Naive thymus-derived CD4-positive, alpha-beta T cell (primary cell): ENCODE results near the gene ATP6V0C. TPM values are rescaled to one million over a fixed set of nuclear protein-coding genes. Genes with fewer than 3 reads are reported as not detected.

ENCODE experiments used
- ATAC-seq: fragments of 150-1000 bp; cut with Tn5 transposase; 2 replicates; pipeline ENCODE4 v1.10.0; 2021; ENCODE audit warnings: mild to moderate bottlenecking, moderate library complexity
- CTCF ChIA-PET: fragments of 350-600 bp; sonication (Branson Sonifier 250); formaldehyde crosslinking; loops from one replicate; lab custom pipeline; 2021; ENCODE audit warnings: antibody characterized with exemption; lab: Charles Lee
- POLR2A ChIA-PET: fragments of 350-600 bp; sonication (Branson Sonifier 250); formaldehyde crosslinking; loops from one replicate; lab custom pipeline; 2021; ENCODE audit warnings: antibody characterized with exemption, inconsistent platforms; lab: Charles Lee
- DNase-seq, 9 donors: peaks; one replicate each; pipeline versions ENCODE4 v3.0.0 to v3.0.0-alpha.2; 2020 to 2022; ENCODE audit warnings: mixed read lengths in 1 of 9
- H3K27ac ChIP-seq: one replicate; pipeline ENCODE4 v1.7.0; 2013; ENCODE audit warnings: mild to moderate bottlenecking, low read depth, low read length, moderate library complexity
- H3K27me3 ChIP-seq, 2 donors: one replicate each; pipeline ENCODE4 v1.7.0; 2013; ENCODE audit warnings: low read length in 2 of 2, mild to moderate bottlenecking in 2 of 2, moderate library complexity in 2 of 2; ENCODE audit not compliant: control insufficient read depth in 2 of 2, insufficient read depth in 2 of 2
- H3K36me3 ChIP-seq, 3 experiments: 1 replicate in 2 of 3; 2 replicates in 1 of 3; pipeline ENCODE4 v1.7.0; 2013; ENCODE audit warnings: low read length in 3 of 3, mild to moderate bottlenecking in 3 of 3, moderate library complexity in 1 of 3; ENCODE audit not compliant: insufficient read depth in 3 of 3, control insufficient read depth in 2 of 3
- H3K4me1 ChIP-seq, 2 donors: one replicate each; pipeline ENCODE4 v1.7.0; 2013; ENCODE audit warnings: low read length in 2 of 2, mild to moderate bottlenecking in 2 of 2, moderate library complexity in 1 of 2; ENCODE audit not compliant: control insufficient read depth in 2 of 2, insufficient read depth in 2 of 2
- H3K4me3 ChIP-seq: 2 replicates; pipeline ENCODE4 v1.7.0; 2013; ENCODE audit warnings: mild to moderate bottlenecking, low read length
- H3K9me3 ChIP-seq, 3 experiments: 1 replicate in 2 of 3; 2 replicates in 1 of 3; pipeline ENCODE4 v1.7.0; 2013; ENCODE audit warnings: low read length in 3 of 3; ENCODE audit not compliant: control insufficient read depth in 2 of 3
- H3K27ac Mint-ChIP-seq, 9 donors: one replicate each; pipeline ENCODE4 v1.8.0; 2020 to 2022; ENCODE audit warnings: mixed read lengths in 9 of 9, mild to moderate bottlenecking in 8 of 9, moderate library complexity in 5 of 9, inconsistent platforms in 2 of 9
- H3K27me3 Mint-ChIP-seq, 5 donors: one replicate each; pipeline ENCODE4 v1.8.0; 2021 to 2022; ENCODE audit warnings: mixed read lengths in 5 of 5, mild to moderate bottlenecking in 1 of 5
- H3K36me3 Mint-ChIP-seq, 5 donors: one replicate each; pipeline ENCODE4 v1.8.0; 2020 to 2022; ENCODE audit warnings: mixed read lengths in 5 of 5, mild to moderate bottlenecking in 3 of 5, inconsistent platforms in 1 of 5
- H3K4me1 Mint-ChIP-seq, 7 donors: one replicate each; pipeline ENCODE4 v1.8.0; 2020 to 2022; ENCODE audit warnings: mixed read lengths in 7 of 7, mild to moderate bottlenecking in 3 of 7, inconsistent platforms in 1 of 7
- H3K4me3 Mint-ChIP-seq, 10 donors: one replicate each; pipeline ENCODE4 v1.8.0; 2020 to 2022; ENCODE audit warnings: mild to moderate bottlenecking in 10 of 10, mixed read lengths in 10 of 10, moderate library complexity in 6 of 10, inconsistent platforms in 2 of 10
- H3K9me3 Mint-ChIP-seq, 11 donors: one replicate each; pipeline ENCODE4 v1.8.0; 2020 to 2022; ENCODE audit warnings: mixed read lengths in 11 of 11, mild to moderate bottlenecking in 4 of 11, inconsistent platforms in 1 of 11, moderate library complexity in 1 of 11
- intact Hi-C, 2 donors: fragments of 100-400 bp; cut with micrococcal nuclease; formaldehyde crosslinking; loops; one replicate each; pipeline ENCODE4 v1.15.1; 2023
- polyA plus RNA-seq, 2 donors: library from polyadenylated mRNA; unstranded; fragments of 300-500 nt; fragmentation: Illumina TruSeq; gene quantifications; one replicate each; pipeline ENCODE4 v1.2.3, GENCODE V29; 2021
- total RNA-seq, 6 experiments: library from RNA in 5 of 6; stranded (reverse) in 5 of 6; gene quantifications; 1 replicate in 5 of 6; 2 replicates in 1 of 6; pipeline ENCODE4 v1.2.3 and lab custom pipeline; 2021 to 2026

ATP6V0C gene
- total and polyA plus RNA-seq, 7 experiments from 2014 or later, result 76.5 to 303 (median 108) TPM

DNA sequence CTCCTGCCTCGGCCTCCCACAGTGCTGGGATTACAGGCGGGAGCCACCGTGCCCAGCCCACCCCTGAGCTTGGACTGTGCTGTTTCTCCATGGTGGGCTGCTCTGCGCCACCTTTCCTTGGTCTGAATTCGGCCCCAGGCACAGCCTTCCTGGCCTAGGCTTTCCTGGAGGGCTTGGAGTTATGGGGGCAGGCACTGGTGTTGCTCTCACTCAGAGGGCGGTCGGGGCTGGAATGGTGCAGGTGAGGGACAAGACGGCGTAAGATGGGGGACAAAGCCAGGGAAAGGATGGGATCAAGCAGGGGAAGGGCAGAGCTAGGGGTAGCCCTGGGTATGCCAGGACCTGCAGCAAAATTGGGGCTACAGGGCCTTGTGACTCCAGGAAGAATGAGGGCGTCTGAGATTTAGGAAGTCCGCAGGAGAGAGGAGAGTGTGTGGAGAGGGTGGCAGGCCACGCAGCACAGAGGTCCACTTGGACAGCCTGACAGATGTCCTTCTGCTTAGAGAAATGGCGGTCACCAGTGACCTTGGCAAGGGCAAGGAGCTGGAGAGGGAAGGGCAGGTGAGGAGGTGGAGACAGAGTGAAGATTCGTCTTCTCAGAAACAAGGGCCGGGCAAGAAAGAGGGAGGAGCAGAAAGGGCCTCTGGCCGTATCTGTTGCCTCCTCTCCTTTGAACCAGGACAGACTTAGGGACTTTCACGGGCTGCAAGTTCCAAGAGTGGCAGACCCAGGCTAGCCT lies 1.6 kb upstream of the ATP6V0C start:
- Histone ChIP-seq H3K4me1 (peaks cover 28 to 30% of the 10 kb centered on the region in 2 donors), H3K27me3 (no peaks in the 10 kb centered on the region), H3K27ac (no peak overlapping the region), H3K4me3 (no peak overlapping the region), H3K36me3 (peaks cover 0 to 13% (median 0%) of the 10 kb centered on the region in 3 experiments), H3K9me3 (no peaks in the 10 kb centered on the region)
- CTCF ChIA-PET, result interaction anchor here (1.5 kb wide), 1 partner anchor 20 kb away, joined by 4 read pairs; no protein-coding TSS in a partner anchor
- Mint-ChIP-seq H3K27me3 (peaks cover 0 to 3% (median 0%) of the 10 kb centered on the region in 5 donors), H3K27ac (peak overlapping the region; percentile 90 to 98 (median 95)), H3K36me3 (peaks cover 0 to 5% (median 3%) of the 10 kb centered on the region in 5 donors), H3K4me1 (peaks cover 31 to 53% (median 35%) of the 10 kb centered on the region in 7 donors), H3K4me3 (peak overlapping the region; percentile 40 to 94 (median 88)), H3K9me3 (no peaks in the 10 kb centered on the region)
- ATAC-seq (no peak), DNase-seq (peak in 1 of 9 donors; percentile 9)
- intact Hi-C loops, result loop anchor here (5.0 to 10.0 kb wide), 4 partner anchors 287 to 1020 kb away; partner anchors contain the start of genes E4F1 (in 1 of the 2), RPS2 (in 1 of the 2) and TELO2 (in 1 of the 2)
- POLR2A ChIA-PET, result interaction anchor here (0.6 to 5.2 kb wide), 4 partner anchors 21 to 730 kb away, joined by 3 to 83 read pairs (median 18); partner anchors contain the start of genes CEMP1, MLST8, PDPK1 and SPSB3

DNA sequence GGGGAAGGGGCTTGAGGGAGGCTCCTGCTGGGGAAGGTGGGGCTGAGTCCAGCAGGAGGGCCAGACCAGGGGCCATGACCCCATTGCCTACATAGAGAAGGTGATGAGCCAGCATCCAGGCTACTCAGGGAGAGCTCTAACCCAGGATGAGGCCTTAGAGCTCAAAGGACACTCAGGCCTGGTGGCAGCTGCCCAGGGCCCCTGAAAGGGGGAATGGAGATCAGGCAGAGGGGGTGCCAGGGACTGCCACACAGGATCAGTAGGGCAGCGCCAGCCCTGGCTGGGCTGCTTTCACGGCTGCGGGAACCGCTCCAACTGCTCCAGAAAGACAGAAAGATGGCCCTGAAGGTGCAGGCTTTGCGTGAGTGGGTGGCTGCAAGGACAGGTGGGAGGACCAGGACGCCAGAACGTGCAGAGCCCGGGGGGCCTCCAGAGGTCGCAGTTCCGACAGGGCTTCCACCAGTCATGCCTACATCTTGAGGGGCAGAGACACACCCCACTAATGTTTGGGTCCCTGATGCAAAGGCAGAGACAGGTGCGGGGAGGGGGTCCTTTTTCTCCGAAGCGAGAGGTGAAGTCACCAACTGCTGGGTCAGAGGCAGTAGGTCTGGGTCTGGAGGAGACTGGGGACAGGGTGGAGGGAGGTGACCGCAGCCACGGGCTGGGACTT lies 882 bp upstream of the ATP6V0C start:
- Histone ChIP-seq H3K9me3 (no peaks in the 10 kb centered on the region), H3K27ac (peak overlapping the region; percentile 100), H3K4me3 (peak overlapping the region; percentile 60), H3K27me3 (no peaks in the 10 kb centered on the region), H3K36me3 (peaks cover 0 to 15% (median 0%) of the 10 kb centered on the region in 3 experiments), H3K4me1 (peaks cover 31 to 37% of the 10 kb centered on the region in 2 donors)
- intact Hi-C loops, result loop anchor here (1.0 to 10.0 kb wide), 9 partner anchors 19 to 1021 kb away; partner anchors contain the start of genes RNPS1 (in 2 of the 2), CCNF (in 1 of the 2), E4F1 (in 1 of the 2) and MSRB1 (in 1 of the 2)
- peaks cover 36 to 59% (median 42%) of the 10 kb centered on the region in 7 donors for H3K4me1 Mint-ChIP-seq
- H3K36me3 Mint-ChIP-seq, result peaks cover 0 to 5% (median 3%) of the 10 kb centered on the region in 5 donors
- ATAC-seq, result no peak
- H3K27ac Mint-ChIP-seq, result peak overlapping the region; percentile 90 to 98 (median 95)
- no peak for DNase-seq
- peak overlapping the region; percentile 85 to 94 (median 88) for H3K4me3 Mint-ChIP-seq
- ChIA-PET CTCF (interaction anchor here (0.5 to 0.9 kb wide), 2 partner anchors 9 to 20 kb away, joined by 3 read pairs; no protein-coding TSS in a partner anchor), POLR2A (interaction anchor here (0.5 to 5.2 kb wide), 13 partner anchors 11 to 1696 kb away, joined by 3 to 83 read pairs (median 5); partner anchors contain the start of genes CEMP1, MLST8, PDPK1 and PGP)
- H3K9me3 Mint-ChIP-seq, result no peaks in the 10 kb centered on the region
- peaks cover 0 to 3% (median 0%) of the 10 kb centered on the region in 5 donors for H3K27me3 Mint-ChIP-seq

- peak; percentile 0 for ATAC-seq
- CTCF ChIA-PET, result interaction anchor here (0.6 kb wide), 3 partner anchors 29 to 1023 kb away, joined by 3 to 7 read pairs (median 6); no protein-coding TSS in a partner anchor
Observed at GRCh38 chr16:2514333-2515179, 804 bp downstream of the ATP6V0C start.

GRCh38 chr16:2515180-2515851 lies 1.6 kb downstream of the ATP6V0C start:
- H3K9me3 ChIP-seq, result no peaks in the 10 kb centered on the region
- ChIA-PET POLR2A (interaction anchor here (0.6 to 5.2 kb wide), 7 partner anchors 14 to 1829 kb away, joined by 3 to 83 read pairs (median 7); partner anchors contain the start of genes CEMP1, PDPK1, RPS2 and SRRM2), CTCF (interaction anchor here (0.6 to 0.7 kb wide), 2 partner anchors 690 to 1024 kb away, joined by 3 to 6 read pairs; no protein-coding TSS in a partner anchor)
- H3K9me3 Mint-ChIP-seq, result no peaks in the 10 kb centered on the region
- H3K27me3 ChIP-seq, result no peaks in the 10 kb centered on the region
- H3K4me1 Mint-ChIP-seq, result peaks cover 46 to 65% (median 62%) of the 10 kb centered on the region in 7 donors
- intact Hi-C loops, result loop anchor here in 1 of 2 donors (10.0 kb wide), 1 partner anchor 291 kb away; the partner anchor contains the start of gene E4F1
- peak in 1 of 9 donors; percentile 11 for DNase-seq
- H3K27me3 Mint-ChIP-seq, result peaks cover 0 to 3% (median 0%) of the 10 kb centered on the region in 5 donors
- H3K27ac ChIP-seq, result peak overlapping the region; percentile 100
- H3K27ac Mint-ChIP-seq, result peak overlapping the region; percentile 88 to 97 (median 94)
- H3K36me3 ChIP-seq, result peaks cover 0 to 21% (median 6%) of the 10 kb centered on the region in 3 experiments
- peak overlapping the region; percentile 71 for H3K4me3 ChIP-seq
- peaks cover 31 to 55% of the 10 kb centered on the region in 2 donors for H3K4me1 ChIP-seq
- no peak for ATAC-seq
- H3K4me3 Mint-ChIP-seq, result peak overlapping the region; percentile 81 to 94 (median 90)
- peaks cover 0 to 9% (median 5%) of the 10 kb centered on the region in 5 donors for H3K36me3 Mint-ChIP-seq

More at GRCh38 chr16:2514333-2515179, 804 bp downstream of the ATP6V0C start:
- Histone ChIP-seq H3K27me3 (no peaks in the 10 kb centered on the region), H3K27ac (peak overlapping the region; percentile 100), H3K36me3 (peaks cover 0 to 20% (median 5%) of the 10 kb centered on the region in 3 experiments), H3K9me3 (no peaks in the 10 kb centered on the region), H3K4me1 (peaks cover 31 to 53% of the 10 kb centered on the region in 2 donors), H3K4me3 (peak overlapping the region; percentile 71)
- H3K9me3 Mint-ChIP-seq, result no peaks in the 10 kb centered on the region
- intact Hi-C loops, result loop anchor here (5.0 to 10.0 kb wide), 4 partner anchors 290 to 1022 kb away; partner anchors contain the start of genes E4F1 (in 1 of the 2), RPS2 (in 1 of the 2) and TELO2 (in 1 of the 2)
- peak in 3 of 9 donors; percentile 32 to 49 (median 34) for DNase-seq
- H3K4me1 Mint-ChIP-seq, result peaks cover 41 to 64% (median 56%) of the 10 kb centered on the region in 7 donors
- H3K36me3 Mint-ChIP-seq, result peaks cover 0 to 5% (median 3%) of the 10 kb centered on the region in 5 donors
- H3K27ac Mint-ChIP-seq, result peak overlapping the region; percentile 90 to 98 (median 96)
- H3K4me3 Mint-ChIP-seq, result peak overlapping the region; percentile 85 to 94 (median 90)
- peaks cover 0 to 3% (median 0%) of the 10 kb centered on the region in 5 donors for H3K27me3 Mint-ChIP-seq
- POLR2A ChIA-PET, result interaction anchor here (0.6 to 5.2 kb wide), 14 partner anchors 12 to 733 kb away, joined by 3 to 83 read pairs (median 4); partner anchors contain the start of genes CEMP1, KCTD5, PDPK1 and RPS2
